Sigmoid colon (tissue), 4 donors: ENCODE results near the gene KCTD18.

Experiments
- CTCF ChIP-seq, 4 experiments: fragments of 450-650 bp in 3 of 4; fragments of 200-600 bp in 1 of 4; IDR thresholded peaks; one replicate each; pipeline ENCODE4 v1.5.1; 2016 to 2019; ENCODE audit warnings: antibody characterized with exemption in 4 of 4, mild to moderate bottlenecking in 3 of 4, moderate library complexity in 2 of 4
- EP300 ChIP-seq, 4 donors: sonication (generic); formaldehyde crosslinking; IDR thresholded peaks; one replicate each; pipeline ENCODE4 v1.6.1; 2017; ENCODE audit warnings: antibody characterized with exemption in 4 of 4
- POLR2A ChIP-seq, 2 donors: fragments of 450-650 bp; IDR thresholded peaks; one replicate each; pipeline ENCODE4 v1.6.1; 2016; ENCODE audit warnings: antibody characterized with exemption in 2 of 2, mild to moderate bottlenecking in 2 of 2, moderate library complexity in 2 of 2
- POLR2AphosphoS5 ChIP-seq, 4 donors: sonication (generic); formaldehyde crosslinking; IDR thresholded peaks; one replicate each; pipeline ENCODE4 v1.6.1; 2017; ENCODE audit warnings: antibody characterized with exemption in 4 of 4

- TF ChIP-seq CTCF (IDR thresholded peaks at IDR 0.05) (no peak), POLR2A (IDR thresholded peaks at IDR 0.05) (no peak), EP300 (IDR thresholded peaks at IDR 0.05) (no peak), POLR2AphosphoS5 (IDR thresholded peaks at IDR 0.05) (no peak)
These were observed 59.6 kb downstream of the KCTD18 start for GRCh38 chr2:200450288-200450687.
